AG04449 (cell line): Measurements from ENCODE around the gene GALC.

Experiments
- CTCF ChIA-PET: fragments of 350-600 bp; formaldehyde crosslinking; extraction: SDS; loops from one replicate; lab custom pipeline; 2021; ENCODE audit warnings: antibody characterized with exemption; lab: Yijun Ruan, JAX
- POLR2A ChIA-PET: fragments of 400-600, 350-600 bp; formaldehyde crosslinking; extraction: SDS; loops from one replicate; lab custom pipeline; 2020; ENCODE audit warnings: antibody characterized with exemption, inconsistent platforms; lab: Yijun Ruan, JAX
- DNase-seq: peaks from one replicate; pipeline ENCODE4 v3.0.0-alpha.2; 2010; ENCODE audit warnings: low read depth, low spot score
- H3K4me3 ChIP-seq: 2 replicates; pipeline ENCODE4 v1.5.1; 2011; ENCODE audit warnings: low read depth, mild to moderate bottlenecking, control low read depth, low read length
- CTCF ChIP-seq: IDR thresholded peaks from one replicate; pipeline ENCODE4 v1.5.1; 2011; ENCODE audit warnings: mild to moderate bottlenecking, moderate library complexity, low read length, control low read depth, inconsistent platforms; ENCODE audit not compliant: insufficient read depth; ENCODE audit errors: missing control alignments

GALC gene

GRCh38 chr14:87940382-87940781 lies 52.6 kb downstream of the GALC start:
- no peak for DNase-seq
- POLR2A ChIA-PET = no interaction called here
- no peak overlapping the region for H3K4me3 ChIP-seq
- TF ChIP-seq CTCF = no peak
- CTCF ChIA-PET = interaction anchor here (1.0 to 1.4 kb wide), 2 partner anchors 228 to 249 kb away, joined by 3 to 4 read pairs; no protein-coding TSS in a partner anchor

GRCh38 chr14:87935886-87936285 lies 57.1 kb downstream of the GALC start:
- TF ChIP-seq CTCF = no peak
- CTCF ChIA-PET = interaction anchor here (1.5 to 1.7 kb wide), 2 partner anchors 9 to 130 kb away, joined by 3 to 18 read pairs; no protein-coding TSS in a partner anchor
- no peak overlapping the region for H3K4me3 ChIP-seq
- POLR2A ChIA-PET = no interaction called here
- no peak for DNase-seq

GRCh38 chr14:87935081-87935828 lies 57.7 kb downstream of the GALC start:
- H3K4me3 ChIP-seq = no peak overlapping the region
- ChIA-PET POLR2A (no interaction called here), CTCF (interaction anchor here (1.5 to 1.7 kb wide), 2 partner anchors 10 to 130 kb away, joined by 3 to 18 read pairs; no protein-coding TSS in a partner anchor)
- TF ChIP-seq CTCF = no peak
- DNase-seq = no peak

GRCh38 chr14:87934185-87934584 lies 58.8 kb downstream of the GALC start:
- no peak for DNase-seq
- no peak overlapping the region for H3K4me3 ChIP-seq
- ChIA-PET CTCF (interaction anchor here (1.6 to 3.1 kb wide), 2 partner anchors 11 to 15 kb away, joined by 3 to 14 read pairs; no protein-coding TSS in a partner anchor), POLR2A (no interaction called here)
- TF ChIP-seq CTCF = no peak

- H3K4me3 ChIP-seq = no peak overlapping the region
- no peak for TF ChIP-seq CTCF
- CTCF ChIA-PET = no interaction called here
- DNase-seq = no peak
- POLR2A ChIA-PET = no interaction called here
Measured at GRCh38 chr14:87916886-87917275, 76.1 kb downstream of the GALC start.

GRCh38 chr14:87916103-87916885 lies 76.7 kb downstream of the GALC start:
- TF ChIP-seq CTCF = no peak
- DNase-seq = no peak

More at GRCh38 chr14:87916103-87916885, 76.7 kb downstream of the GALC start:
- H3K4me3 ChIP-seq = no peak overlapping the region
- ChIA-PET CTCF (no interaction called here), POLR2A (no interaction called here)
